Keratinocyte (primary cell): ENCODE measurements around the gene GJA3. TPM values are rescaled to one million over a fixed set of nuclear protein-coding genes. Genes with fewer than 3 reads are reported as not detected.

Experiments used
- DNase-seq: peaks from one replicate; pipeline ENCODE4 v3.0.0-alpha.2; 2011; ENCODE audit warnings: low read depth, missing footprints, low spot score
- FAIRE-seq: peaks from 2 replicates; lab custom pipeline; 2011; peaks lifted over from hg19 to GRCh38; lab: Jason Lieb, UNC
- H2AFZ ChIP-seq: 2 replicates; pipeline ENCODE4 v1.6.0; 2012; ENCODE audit warnings: low read length, control low read depth, inconsistent platforms; ENCODE audit not compliant: control insufficient read depth
- H3K27ac ChIP-seq: 2 replicates; pipeline ENCODE4 v1.5.1; 2011; ENCODE audit warnings: low read length; ENCODE audit not compliant: control insufficient read depth, insufficient read depth
- H3K27me3 ChIP-seq: 3 replicates; pipeline ENCODE4 v1.6.0; 2011; ENCODE audit warnings: low read length; ENCODE audit not compliant: control insufficient read depth, insufficient read depth; ENCODE audit errors: extremely low read depth
- H3K36me3 ChIP-seq, 2 experiments: 2 replicates in 1 of 2; 3 replicates in 1 of 2; pipeline ENCODE4 v1.5.1; 2011; ENCODE audit warnings: low read length in 2 of 2, mild to moderate bottlenecking in 1 of 2; ENCODE audit not compliant: control insufficient read depth in 2 of 2, insufficient read depth in 2 of 2; ENCODE audit errors: extremely low read depth in 1 of 2
- H3K4me1 ChIP-seq: 3 replicates; pipeline ENCODE4 v1.5.1; 2011; ENCODE audit warnings: low read length; ENCODE audit not compliant: control insufficient read depth, insufficient read depth; ENCODE audit errors: extremely low read depth
- H3K4me2 ChIP-seq: 3 replicates; pipeline ENCODE4 v1.6.0; 2011; ENCODE audit warnings: low read depth, low read length; ENCODE audit not compliant: control insufficient read depth, insufficient read depth; ENCODE audit errors: extremely low read depth
- H3K4me3 ChIP-seq, 3 experiments: fragments of 200-600 bp in 1 of 3; sonication (generic) in 1 of 3; 2 replicates in 2 of 3; 3 replicates in 1 of 3; pipeline ENCODE4 v1.5.1; 2011 to 2016; ENCODE audit warnings: low read length in 3 of 3, mild to moderate bottlenecking in 3 of 3, control low read depth in 2 of 3, inconsistent platforms in 1 of 3, low read depth in 1 of 3, mixed read lengths in 1 of 3, mixed run types in 1 of 3, moderate library complexity in 1 of 3; ENCODE audit not compliant: control insufficient read depth in 2 of 3, insufficient read depth in 2 of 3; ENCODE audit errors: extremely low read depth in 1 of 3
- H3K79me2 ChIP-seq: 2 replicates; pipeline ENCODE4 v1.6.0; 2012; ENCODE audit warnings: low read length; ENCODE audit not compliant: control insufficient read depth, insufficient read depth
- H3K9ac ChIP-seq: 3 replicates; pipeline ENCODE4 v1.6.0; 2011; ENCODE audit warnings: low read length; ENCODE audit not compliant: control insufficient read depth, insufficient read depth; ENCODE audit errors: extremely low read depth
- H3K9me1 ChIP-seq: 3 replicates; pipeline ENCODE4 v1.6.0; 2011; ENCODE audit warnings: low read length; ENCODE audit not compliant: control insufficient read depth, insufficient read depth; ENCODE audit errors: extremely low read depth
- H3K9me3 ChIP-seq: 2 replicates; pipeline ENCODE4 v1.5.1; 2012; ENCODE audit warnings: low read depth, low read length; ENCODE audit not compliant: control insufficient read depth
- H4K20me1 ChIP-seq: 3 replicates; pipeline ENCODE4 v1.6.0; 2011; ENCODE audit warnings: low read length; ENCODE audit not compliant: control insufficient read depth, insufficient read depth; ENCODE audit errors: extremely low read depth
- CTCF ChIP-seq, 3 experiments: IDR thresholded peaks in 1 of 3; conservative IDR thresholded peaks in 1 of 3; optimal IDR thresholded peaks in 1 of 3; 2 replicates in 2 of 3; 3 replicates in 1 of 3; pipeline versions ENCODE3 to v1.5.1; 2011; ENCODE audit warnings: low read length in 3 of 3, mild to moderate bottlenecking in 3 of 3, moderate library complexity in 2 of 3, control low read depth in 1 of 3, inconsistent platforms in 1 of 3; ENCODE audit not compliant: insufficient read depth in 2 of 3; ENCODE audit errors: extremely low read depth in 1 of 3
- EZH2 ChIP-seq: IDR thresholded peaks from one replicate; pipeline ENCODE4 v1.6.1; 2012; ENCODE audit warnings: inconsistent platforms, mild to moderate bottlenecking, low read length, moderate library complexity
- dilution Hi-C: fragments of 300-500 bp; cut with MboI; formaldehyde crosslinking; loops from one replicate; pipeline ENCODE4 v1.7.0; 2020; ENCODE audit warnings: low sequenced_read_pairs; ENCODE audit not compliant: extremely low pct_ligation_motif_present
- polyA plus RNA-seq, 5 experiments: library from polyadenylated mRNA; depleted of rRNA in 3 of 5; stranded (reverse) in 3 of 5; stranded (forward) in 1 of 5; unstranded in 1 of 5; fragments of >200 nt; gene quantifications; 1 replicate in 1 of 5; 2 replicates in 3 of 5; 3 replicates in 1 of 5; pipeline versions ENCODE4 v1.2.1 to v1.2.3, GENCODE V29; 2011 to 2012; ENCODE audit warnings: missing spikeins in 2 of 5, low read depth in 1 of 5, low replicate concordance in 1 of 5

Gene GJA3
- polyA plus RNA-seq, 1 donor (not counting 4 experiments of a cell fraction or from before 2014, with no cell fraction given) = 0.09 TPM

GRCh38 chr13:20150561-20150960, 10.3 kb downstream of the GJA3 start:
- Histone ChIP-seq H3K36me3 (no peaks in the 10 kb centered on the region), H3K9ac (no peak overlapping the region), H3K4me3 (no peak overlapping the region), H3K9me1 (no peaks in the 10 kb centered on the region), H3K4me1 (no peaks in the 10 kb centered on the region), H4K20me1 (no peaks in the 10 kb centered on the region), H3K79me2 (no peaks in the 10 kb centered on the region), H2AFZ (no peak overlapping the region), H3K9me3 (no peaks in the 10 kb centered on the region), H3K27ac (no peak overlapping the region), H3K4me2 (no peak overlapping the region), H3K27me3 (peaks cover 25% of the 10 kb centered on the region)
- FAIRE-seq = no peak
- TF ChIP-seq EZH2 = no peak
- TF ChIP-seq CTCF (optimal IDR thresholded peaks at IDR 0.05 in 1 of 3, IDR thresholded peaks at IDR 0.05 in 1 of 3, conservative IDR thresholded peaks at IDR 0.05 in 1 of 3; ENCODE audit: extremely low read depth in 1 of 3, insufficient read depth in 2 of 3, low read length in 3 of 3) = no peak
- dilution Hi-C loops = no loop called here
- DNase-seq = no peak

- dilution Hi-C loops = no loop called here
Observed at GRCh38 chr13:20149762-20150161, 11.1 kb downstream of the GJA3 start.

More at GRCh38 chr13:20149762-20150161, 11.1 kb downstream of the GJA3 start:
- Histone ChIP-seq H3K9me3 (no peaks in the 10 kb centered on the region), H3K4me1 (no peaks in the 10 kb centered on the region), H4K20me1 (no peaks in the 10 kb centered on the region), H3K4me3 (no peak overlapping the region), H2AFZ (no peak overlapping the region), H3K9ac (no peak overlapping the region), H3K36me3 (no peaks in the 10 kb centered on the region), H3K9me1 (no peaks in the 10 kb centered on the region), H3K27me3 (peaks cover 28% of the 10 kb centered on the region), H3K27ac (no peak overlapping the region), H3K79me2 (no peaks in the 10 kb centered on the region), H3K4me2 (no peak overlapping the region)
- FAIRE-seq (no peak), DNase-seq (no peak)
- TF ChIP-seq EZH2 (no peak), CTCF (optimal IDR thresholded peaks at IDR 0.05 in 1 of 3, IDR thresholded peaks at IDR 0.05 in 1 of 3, conservative IDR thresholded peaks at IDR 0.05 in 1 of 3; ENCODE audit: extremely low read depth in 1 of 3, insufficient read depth in 2 of 3, low read length in 3 of 3) (no peak)
